Measurements from ENCODE around the gene ZMIZ1. TPM values are rescaled to one million over a fixed set of nuclear protein-coding genes. Genes with fewer than 3 reads are reported as not detected.
"Not testable (repeated sequence)": the region's sequence is repeated elsewhere in the genome, so short reads cannot be mapped to it uniquely, and the experiment has no call there.

Gene ZMIZ1
- total RNA-seq, 1 donor from 2014 or later = 11.0 TPM

- no peak for DNase-seq (ENCODE audit: low read depth in 2 of 2)
Observed at GRCh38 chr10:79260811-79261740, 192.3 kb downstream of the ZMIZ1 start.

- DNase-seq (ENCODE audit: low read depth in 2 of 2) = no peak
Observed at GRCh38 chr10:79262131-79262530, 193.4 kb downstream of the ZMIZ1 start.

DNA sequence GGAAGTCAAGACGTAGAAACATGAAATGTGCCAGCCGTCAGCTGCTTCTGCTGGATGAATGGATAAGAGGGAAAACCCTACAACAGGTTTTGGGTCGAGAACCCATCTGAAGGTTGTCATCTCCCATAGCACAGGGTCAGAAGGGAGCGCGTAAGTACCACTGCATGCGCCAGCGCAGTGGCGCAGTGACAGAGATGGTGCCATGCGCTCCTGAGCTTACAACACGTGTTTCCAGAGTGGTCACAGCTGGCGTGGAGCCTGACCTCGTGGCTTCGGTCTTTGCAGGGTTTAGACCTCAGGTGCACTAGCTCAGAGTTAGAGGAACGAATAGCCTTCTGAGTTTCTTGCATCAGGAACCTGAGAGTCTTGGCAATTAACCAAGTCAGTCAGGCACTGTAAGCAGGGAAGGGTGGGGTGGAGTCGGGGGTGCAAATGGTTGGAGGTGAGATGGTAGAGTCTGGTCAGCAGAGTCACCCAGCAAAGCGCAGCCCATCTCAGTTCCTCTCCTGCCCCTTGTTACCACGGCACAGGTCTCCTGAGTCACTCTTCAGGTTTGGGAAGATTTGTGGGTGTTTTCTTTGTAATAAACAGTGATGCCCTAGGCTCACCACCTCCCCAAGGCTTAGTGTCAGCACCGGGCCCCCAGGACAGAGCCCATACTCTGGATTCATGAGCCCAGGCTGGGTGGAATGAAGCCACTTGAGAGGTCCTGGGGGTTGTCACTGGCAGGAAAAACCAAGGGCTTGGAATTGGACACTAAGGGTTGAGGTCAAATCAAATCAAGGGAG is 194.4 kb downstream of the ZMIZ1 start:
- DNase-seq (ENCODE audit: low read depth in 2 of 2) = no peak

DNA sequence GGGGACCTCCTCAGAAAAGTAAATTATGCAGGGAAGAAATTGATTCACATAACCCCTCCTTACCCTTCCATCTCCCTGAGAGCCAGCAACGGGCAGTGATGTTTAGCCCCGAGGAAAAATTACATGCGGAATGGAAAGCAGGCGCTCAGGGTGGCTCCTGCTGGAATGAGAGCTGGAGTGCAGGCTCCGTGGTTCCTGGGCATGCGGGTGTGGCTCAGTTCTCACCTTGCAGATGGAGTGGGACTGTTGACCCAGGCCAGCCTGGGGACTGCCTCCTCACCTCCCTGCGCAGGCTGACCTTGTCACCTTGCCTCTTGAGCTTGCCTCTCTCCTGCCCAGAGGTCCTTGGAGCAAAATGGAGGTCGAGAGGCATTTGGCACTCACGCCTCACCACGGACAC is 195.2 kb downstream of the ZMIZ1 start:
- DNase-seq (ENCODE audit: low read depth in 2 of 2) = no peak

DNA sequence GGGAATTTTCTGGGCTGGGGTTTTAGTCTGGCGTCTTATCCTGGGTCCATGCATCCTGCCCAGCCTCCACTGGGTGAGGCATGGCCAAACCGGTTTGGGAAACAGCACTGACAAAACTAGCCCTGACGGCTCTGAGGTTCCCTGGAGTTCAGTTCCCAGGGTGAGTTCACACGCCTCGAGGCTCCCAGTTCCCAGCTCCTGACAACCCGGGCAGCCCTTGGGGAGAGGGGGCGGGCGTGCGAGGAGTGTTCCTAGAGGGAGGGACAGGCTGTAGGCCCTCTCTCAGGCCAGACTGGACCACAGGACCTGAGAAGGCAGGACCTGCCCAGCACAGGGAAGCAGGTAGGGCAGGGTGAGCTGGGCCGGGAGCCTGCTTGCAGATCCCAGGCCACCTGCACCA is 196.2 kb downstream of the ZMIZ1 start:
- DNase-seq (ENCODE audit: low read depth in 2 of 2) = no peak

DNA sequence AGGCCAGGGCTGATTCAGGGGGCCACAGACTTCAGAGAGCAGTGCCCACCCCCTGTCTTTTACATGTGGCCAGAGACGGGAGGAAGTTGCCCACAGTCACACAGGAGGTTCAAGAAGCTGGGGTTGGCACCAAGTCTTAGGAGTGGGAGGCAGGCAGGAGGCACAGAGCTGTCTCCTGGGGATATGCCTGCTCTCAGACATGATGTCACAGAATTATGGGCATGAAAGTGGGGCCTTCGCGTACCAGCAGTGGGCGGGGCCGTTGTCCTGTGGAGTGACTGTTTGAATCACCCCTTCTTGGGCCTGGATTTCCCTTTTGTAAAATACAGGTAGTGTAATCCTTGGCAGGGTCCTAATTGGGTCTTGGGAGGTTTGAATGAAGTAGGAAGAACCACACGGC is 197.3 kb downstream of the ZMIZ1 start:
- DNase-seq (ENCODE audit: low read depth in 2 of 2) = peak in 1 of 2 donors; percentile 27

- DNase-seq (ENCODE audit: low read depth in 2 of 2) = peak; percentile 74 to 95
Observed at GRCh38 chr10:79266543-79267312, 198.0 kb downstream of the ZMIZ1 start.

- DNase-seq (ENCODE audit: low read depth in 2 of 2) = no peak
Observed at GRCh38 chr10:79267499-79267898, 198.7 kb downstream of the ZMIZ1 start.

DNA sequence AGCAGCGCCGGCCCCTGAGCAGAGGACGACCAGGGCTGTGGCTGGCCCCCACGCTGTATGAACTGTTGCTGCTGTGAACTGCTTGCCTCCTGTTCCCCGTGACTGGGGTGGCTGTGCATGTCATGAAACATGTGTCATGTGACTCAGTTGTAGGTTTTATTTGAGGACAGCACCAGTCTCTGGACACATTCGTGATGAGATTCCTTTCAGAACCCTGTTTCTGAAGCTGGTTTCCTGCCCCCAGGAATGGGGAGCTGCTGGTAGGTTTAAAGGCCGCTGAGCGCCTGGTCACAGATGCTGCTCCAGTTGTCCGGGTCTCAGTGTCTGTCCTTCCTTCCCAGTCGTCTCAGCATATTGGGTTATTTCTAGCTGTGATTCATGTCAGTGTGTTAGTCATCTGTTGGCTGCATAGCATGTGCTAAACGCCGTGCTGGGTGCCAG is 199.4 kb downstream of the ZMIZ1 start:
- DNase-seq (ENCODE audit: low read depth in 2 of 2) = peak in 1 of 2 donors; percentile 66

DNA sequence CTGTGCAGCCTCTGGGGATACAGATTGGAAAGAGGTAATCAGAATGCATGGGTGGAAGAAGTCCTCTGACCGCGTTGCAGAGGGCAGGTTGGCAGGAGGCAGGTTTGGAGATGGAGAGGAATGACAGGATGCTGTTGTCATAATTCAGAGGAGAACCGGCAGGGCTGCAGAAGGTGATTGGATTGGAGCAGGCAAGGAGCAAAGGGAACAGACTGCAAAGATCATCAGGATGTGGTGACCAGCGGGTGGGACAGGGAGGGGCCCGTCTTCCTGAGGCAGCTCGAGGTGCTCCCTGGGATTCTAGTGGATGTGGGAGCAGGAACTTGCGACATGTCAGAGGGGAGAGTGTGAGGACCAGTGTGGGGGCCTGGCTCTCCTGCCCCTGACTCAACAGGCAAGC is 200.0 kb downstream of the ZMIZ1 start:
- peak in 1 of 2 donors; percentile 27 for DNase-seq (ENCODE audit: low read depth in 2 of 2)

DNA sequence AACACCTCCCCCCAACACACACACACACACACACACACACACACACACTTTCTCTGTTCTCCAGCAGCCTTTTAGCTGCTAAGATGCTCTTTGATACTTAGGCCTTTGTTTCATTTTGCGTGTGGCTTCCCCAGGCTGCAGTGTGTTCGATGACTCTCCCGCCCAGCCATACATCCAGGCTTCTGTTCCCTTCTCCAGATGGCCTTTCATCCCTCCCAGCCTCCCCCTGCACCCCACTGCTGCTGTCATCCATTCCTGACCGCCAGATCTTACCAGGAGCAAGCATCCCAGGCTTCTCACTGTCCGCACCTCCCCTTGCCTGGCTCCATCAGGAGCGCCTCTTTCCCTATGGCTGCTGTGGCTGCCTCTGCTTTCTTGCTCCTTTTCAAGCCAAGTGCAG is 200.7 kb downstream of the ZMIZ1 start:
- no peak for DNase-seq (ENCODE audit: low read depth in 2 of 2)

DNA sequence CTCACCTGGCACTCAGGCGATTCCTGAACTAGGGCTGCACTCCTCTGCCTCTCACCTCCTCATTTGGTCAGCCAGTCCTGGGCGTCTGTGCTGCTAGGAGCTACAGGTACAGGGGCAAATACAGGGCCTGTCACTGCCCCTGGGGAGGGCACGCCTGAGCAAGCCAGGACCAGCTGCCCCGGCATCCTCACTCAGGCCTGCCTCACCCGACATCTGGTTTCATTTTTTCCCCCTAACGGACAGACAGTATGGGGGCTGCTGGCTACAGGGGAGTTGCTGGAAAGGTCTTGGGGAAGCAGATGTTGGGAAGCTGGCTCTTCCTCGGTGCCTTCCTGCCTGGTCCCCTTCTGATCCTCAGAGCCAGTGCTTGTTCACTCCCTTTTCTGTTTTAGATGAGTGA is 201.2 kb downstream of the ZMIZ1 start:
- DNase-seq (ENCODE audit: low read depth in 2 of 2) = no peak

DNA sequence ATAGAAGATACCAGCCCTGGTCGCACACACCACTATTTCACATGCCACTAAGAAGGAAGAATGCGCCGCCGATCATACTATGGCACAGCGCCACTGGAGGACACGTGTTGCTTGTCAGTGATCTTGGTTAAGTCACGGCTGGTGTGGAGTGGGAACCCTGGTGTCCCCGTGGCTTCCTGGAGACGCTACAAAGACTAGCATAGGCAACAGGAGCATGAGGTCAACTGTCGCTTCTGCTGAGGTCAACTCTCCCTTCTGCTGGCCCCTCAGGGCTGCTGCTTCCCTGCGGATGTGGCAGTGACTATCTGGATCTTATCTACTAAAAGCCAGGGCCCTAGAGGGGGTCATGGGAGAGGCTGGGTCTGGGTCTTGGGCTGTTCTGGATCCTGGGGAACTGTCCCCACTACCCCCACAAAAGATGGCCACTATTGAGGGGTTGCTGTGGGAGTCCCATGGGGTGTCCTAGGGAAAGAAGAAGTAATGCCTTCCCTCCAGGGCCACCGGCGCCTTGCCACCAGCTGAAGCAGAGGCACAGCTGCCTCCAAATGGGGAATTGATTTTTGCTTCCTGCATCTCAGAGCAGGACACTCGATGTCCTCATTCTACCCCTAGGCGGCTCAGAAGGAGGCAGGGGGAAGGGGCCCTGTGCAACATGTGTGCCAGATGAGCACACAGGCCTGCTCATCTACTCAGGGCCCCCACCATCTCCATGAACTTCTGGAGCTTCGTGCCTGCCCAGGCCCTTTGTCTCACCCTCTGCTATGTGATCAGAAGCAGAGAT is 201.9 kb downstream of the ZMIZ1 start:
- no peak for DNase-seq (ENCODE audit: low read depth in 2 of 2)

DNA sequence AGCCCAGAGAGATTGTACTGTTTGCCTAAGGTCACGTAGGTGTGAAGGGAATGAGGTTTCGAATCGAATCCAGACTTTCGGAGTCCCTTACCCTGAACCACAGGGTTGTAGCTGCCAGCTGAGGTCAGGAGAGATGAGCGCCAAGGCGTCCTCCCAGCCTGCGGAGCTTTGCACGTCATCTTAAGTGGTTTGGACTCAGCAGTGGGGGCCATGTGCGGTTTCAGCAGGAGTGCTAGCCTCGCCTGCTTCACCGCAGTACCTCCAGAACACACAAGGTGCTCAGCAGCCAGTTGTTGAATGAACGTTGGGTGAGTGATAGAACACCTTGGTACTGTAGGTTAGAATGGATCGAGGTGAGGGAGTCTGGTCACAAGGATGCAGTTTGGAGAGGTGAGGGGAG is 203.6 kb downstream of the ZMIZ1 start:
- no peak for DNase-seq (ENCODE audit: low read depth in 2 of 2)

- DNase-seq (ENCODE audit: low read depth in 2 of 2) = no peak
Observed at GRCh38 chr10:79273604-79274003, 204.8 kb downstream of the ZMIZ1 start.

GRCh38 chr10:79274279-79275104 is 205.7 kb downstream of the ZMIZ1 start:
- peak; percentile 16 to 21 for DNase-seq (ENCODE audit: low read depth in 2 of 2)

DNA sequence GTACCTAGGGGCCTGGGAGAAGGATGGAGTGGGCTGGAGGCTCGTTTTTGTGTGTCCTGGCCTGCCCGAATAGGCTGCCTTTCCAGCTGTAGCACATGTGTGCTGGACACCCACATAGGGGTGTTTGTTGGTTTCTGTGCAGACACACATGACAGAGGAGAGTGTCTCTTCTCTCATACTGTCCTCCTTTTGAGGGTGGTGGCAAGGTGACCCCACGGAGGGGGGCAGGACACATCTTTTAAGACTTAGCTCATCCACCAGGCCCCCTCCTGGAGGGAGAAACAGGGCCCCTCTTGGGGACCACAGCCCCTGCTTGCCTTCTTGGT is 206.3 kb downstream of the ZMIZ1 start:
- DNase-seq (ENCODE audit: low read depth in 2 of 2) = no peak

DNA sequence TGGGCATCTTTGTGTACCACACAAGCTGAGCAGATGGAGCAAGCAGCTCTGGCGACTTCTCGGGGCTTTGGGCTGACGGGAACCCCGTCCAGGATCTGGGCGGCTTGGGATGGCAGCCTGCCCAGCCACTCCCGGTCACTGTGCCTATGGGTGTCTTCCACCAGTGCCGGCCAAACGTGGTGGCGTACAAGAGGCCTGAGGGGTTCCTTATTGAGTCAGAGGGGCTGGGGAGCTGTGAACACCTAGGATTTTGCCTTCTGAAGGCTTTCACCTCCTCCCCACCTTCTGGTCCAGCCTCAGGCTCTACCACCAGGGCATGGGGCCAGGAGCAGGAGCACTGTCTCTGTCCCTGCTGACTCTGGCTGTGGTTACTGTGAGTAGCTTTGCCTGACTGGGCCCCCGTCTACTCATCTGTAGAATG is 206.7 kb downstream of the ZMIZ1 start:
- no peak for DNase-seq (ENCODE audit: low read depth in 2 of 2)

DNA sequence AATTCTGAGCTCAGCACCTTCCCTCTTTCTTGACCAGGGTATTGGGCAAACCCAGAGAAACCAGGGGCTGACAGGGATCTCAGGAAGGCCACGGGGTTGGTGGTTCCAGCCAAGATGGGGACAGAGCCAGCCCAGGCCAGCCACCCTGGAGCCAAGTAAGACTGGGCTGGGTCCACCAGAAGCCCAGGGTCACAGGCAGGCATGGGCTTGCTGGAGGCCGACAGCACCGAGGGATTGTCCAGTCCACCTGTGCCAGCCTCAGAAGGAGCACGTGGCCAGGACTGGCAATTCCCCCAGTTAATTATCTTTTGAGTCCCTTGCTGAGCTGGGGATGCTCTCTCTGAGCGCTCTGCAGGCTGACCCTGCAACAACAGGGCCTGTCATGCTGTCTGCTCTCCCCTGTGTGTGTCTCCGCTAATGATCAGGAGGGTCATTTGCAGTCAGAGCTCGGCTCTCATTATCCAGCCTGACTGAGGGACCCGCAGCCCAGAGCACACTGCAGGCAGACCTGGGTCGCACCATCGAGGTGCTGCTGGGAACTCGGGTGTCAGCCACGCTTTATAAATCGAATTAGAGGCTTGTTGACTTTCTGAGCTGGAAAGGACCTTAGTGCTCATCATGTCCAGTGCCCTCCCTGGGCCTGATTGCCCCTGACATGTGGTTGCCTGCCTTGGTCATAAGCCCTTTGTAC is 209.0 kb downstream of the ZMIZ1 start:
- no peak for DNase-seq (ENCODE audit: low read depth in 2 of 2)

- DNase-seq (ENCODE audit: low read depth in 2 of 2) = not testable (repeated sequence)
Observed at GRCh38 chr10:79279047-79279446, 210.3 kb downstream of the ZMIZ1 start.

All from dermis microvascular lymphatic vessel endothelial cell (primary cell).